ENCODE results near the gene RIC1.
A peak's percentile ranks its signal among the peaks of the same experiment; 100 is the strongest.
"Not testable (repeated sequence)": the region's sequence is repeated elsewhere in the genome, so short reads cannot be mapped to it uniquely, and the experiment has no call there.

RIC1 gene

DNA sequence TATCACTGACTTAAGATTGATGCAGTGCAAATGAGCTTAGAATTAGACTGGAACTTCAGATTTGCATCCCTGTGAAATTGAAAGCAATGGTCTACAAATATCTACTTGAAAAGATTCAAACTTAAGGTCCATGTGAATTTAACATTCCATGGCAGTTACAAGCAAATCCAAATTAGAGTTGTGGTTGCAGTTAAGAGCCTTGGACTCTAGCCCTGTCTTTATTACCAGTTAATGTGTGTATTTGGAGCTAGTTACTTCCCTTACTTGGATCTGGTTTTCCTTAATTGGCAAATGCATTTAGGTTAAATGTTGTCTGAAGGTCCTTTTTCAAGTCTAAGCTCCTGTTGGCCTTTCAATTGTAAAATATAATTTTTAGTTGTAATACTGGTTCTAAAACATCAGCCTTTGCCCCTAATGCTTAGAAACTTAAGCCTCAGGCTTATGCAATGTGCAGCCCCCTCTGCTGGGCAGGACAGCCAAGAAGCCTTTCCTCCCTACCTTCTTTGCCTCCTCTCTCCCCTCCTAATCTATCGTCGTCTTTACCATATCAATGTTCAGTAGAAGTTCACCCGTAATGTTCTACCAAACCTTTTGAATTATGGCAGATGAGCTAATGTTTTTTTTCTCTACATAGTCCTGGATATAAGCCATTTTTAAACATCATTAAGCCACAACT, 144.6 kb downstream of the RIC1 start:
- Mint-ChIP-seq H3K27me3 (no peaks in the 10 kb centered on the region), H3K27ac (no peak overlapping the region), H3K4me3 (no peak overlapping the region), H3K36me3 (peaks cover 44% of the 10 kb centered on the region), H3K9me3 (peaks cover 5% of the 10 kb centered on the region), H3K4me1 (peaks cover 3% of the 10 kb centered on the region)

DNA sequence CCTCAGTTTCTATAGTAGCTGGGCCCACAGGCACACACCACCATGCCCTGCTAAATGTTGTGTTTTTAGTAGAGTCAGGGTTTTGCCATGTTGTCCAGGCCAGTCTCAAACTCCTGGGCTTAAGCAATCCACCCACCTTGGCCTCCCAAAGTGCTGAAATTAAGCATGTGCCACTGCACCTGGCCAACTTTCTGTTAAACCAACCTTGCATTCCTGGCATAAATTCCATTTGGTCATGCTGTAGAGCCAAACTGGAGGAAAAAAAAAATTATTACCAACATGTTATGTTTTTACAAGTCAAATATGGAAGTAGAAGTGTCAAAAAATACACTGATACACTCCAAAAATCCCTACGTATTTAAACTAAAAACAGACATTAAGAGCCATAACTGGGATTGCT, 149.9 kb downstream of the RIC1 start:
- Mint-ChIP-seq H3K27me3 (no peaks in the 10 kb centered on the region), H3K27ac (no peak overlapping the region)

GRCh38 chr9:5779705-5780218, 150.9 kb downstream of the RIC1 start:
- not testable (repeated sequence) for H3K4me1 Mint-ChIP-seq, H3K27ac Mint-ChIP-seq, H3K4me3 Mint-ChIP-seq, H3K27me3 Mint-ChIP-seq
- Mint-ChIP-seq H3K36me3 (peaks cover 61% of the 10 kb centered on the region), H3K9me3 (peaks cover 19% of the 10 kb centered on the region)

More for the DNA sequence above, 149.9 kb downstream of the RIC1 start:
- no peak overlapping the region for H3K4me3 Mint-ChIP-seq
- H3K4me1 Mint-ChIP-seq = no peaks in the 10 kb centered on the region
- peaks cover 19% of the 10 kb centered on the region for H3K9me3 Mint-ChIP-seq
- peaks cover 64% of the 10 kb centered on the region for H3K36me3 Mint-ChIP-seq

DNA sequence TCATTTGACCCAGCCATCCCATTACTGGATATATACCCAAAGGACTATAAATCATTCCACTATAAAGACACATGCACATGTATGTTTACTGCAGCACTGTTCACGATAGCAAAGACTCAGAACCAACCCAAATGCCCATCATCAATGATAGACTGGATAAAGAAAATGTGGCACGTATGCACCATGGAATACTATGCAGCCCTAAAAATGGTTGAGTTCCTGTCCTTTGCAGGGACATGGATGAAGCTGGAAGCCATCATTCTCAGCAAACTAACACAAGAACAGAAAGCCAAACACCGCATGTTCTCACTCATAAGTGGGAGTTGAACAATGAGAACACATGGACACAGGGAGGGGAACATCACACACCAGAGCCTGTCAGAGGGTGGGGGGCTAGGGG, 154.5 kb downstream of the RIC1 start:
- not testable (repeated sequence) for H3K27me3 Mint-ChIP-seq, H3K27ac Mint-ChIP-seq, H3K4me3 Mint-ChIP-seq
- peaks cover 15% of the 10 kb centered on the region for H3K9me3 Mint-ChIP-seq
- H3K4me1 Mint-ChIP-seq = peaks cover 12% of the 10 kb centered on the region
- H3K36me3 Mint-ChIP-seq = peaks cover 64% of the 10 kb centered on the region

DNA sequence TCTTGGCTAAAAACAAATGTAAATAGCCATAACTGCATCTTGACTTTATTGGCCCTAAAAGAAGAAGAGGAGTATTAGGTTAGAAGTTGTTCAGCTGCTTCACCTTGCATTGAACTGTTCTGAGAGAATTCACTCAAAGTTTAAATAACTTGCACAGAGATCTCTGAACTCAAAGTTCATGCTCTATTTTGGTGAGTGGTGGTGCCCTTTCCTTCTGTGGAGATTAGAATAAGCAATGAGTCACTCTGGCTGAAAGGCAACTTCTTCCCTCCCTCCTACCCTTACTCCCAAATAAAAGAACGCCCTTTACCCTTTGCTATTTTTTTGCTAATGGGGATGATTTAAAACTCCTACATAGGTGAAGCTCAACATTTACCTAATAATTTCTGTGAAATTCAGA, 155.1 kb downstream of the RIC1 start:
- H3K27me3 Mint-ChIP-seq = no peaks in the 10 kb centered on the region
- peaks cover 63% of the 10 kb centered on the region for H3K36me3 Mint-ChIP-seq
- no peak overlapping the region for H3K4me3 Mint-ChIP-seq
- H3K9me3 Mint-ChIP-seq = peaks cover 11% of the 10 kb centered on the region
- H3K27ac Mint-ChIP-seq = no peak overlapping the region
- H3K4me1 Mint-ChIP-seq = peaks cover 18% of the 10 kb centered on the region

DNA sequence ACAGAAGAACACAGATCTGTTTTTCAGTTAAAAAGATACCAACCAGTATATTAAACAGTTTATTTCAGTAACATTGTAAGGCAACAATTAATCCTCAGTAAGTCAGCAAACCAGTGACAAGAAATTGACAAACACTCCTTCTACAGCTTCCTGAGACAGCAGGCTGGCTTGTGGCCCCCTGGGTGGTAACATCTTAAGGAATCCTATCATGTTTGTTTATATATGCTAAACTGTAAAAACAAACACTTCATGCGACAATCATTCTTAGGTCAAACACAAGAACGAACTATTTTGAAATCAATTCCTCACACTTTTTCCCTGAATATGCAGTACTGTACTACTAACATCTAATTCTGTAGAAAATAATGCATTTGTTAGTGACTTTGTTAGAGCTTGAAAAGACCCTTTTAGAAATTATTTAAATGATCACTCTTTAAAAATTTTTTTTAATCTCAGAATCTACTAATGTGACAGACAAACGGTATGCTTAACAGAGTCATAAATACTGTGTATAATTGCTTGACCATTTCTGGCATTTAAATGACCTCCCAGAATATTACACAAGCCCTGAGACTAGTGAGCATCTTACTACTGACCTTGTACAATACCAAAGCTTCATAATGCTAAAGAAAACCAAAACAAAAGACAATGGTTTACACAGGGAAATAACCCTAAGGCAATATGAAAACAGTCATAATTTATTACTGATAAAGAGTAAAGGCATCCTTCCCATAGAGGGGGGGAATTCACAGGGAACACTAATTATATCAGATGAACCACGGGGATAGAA, 155.8 kb downstream of the RIC1 start:
- peaks cover 19% of the 10 kb centered on the region for H3K4me1 Mint-ChIP-seq
- no peak overlapping the region for H3K4me3 Mint-ChIP-seq
- peak overlapping the region; percentile 24 for H3K27ac Mint-ChIP-seq
- peaks cover 65% of the 10 kb centered on the region for H3K36me3 Mint-ChIP-seq
- peaks cover 11% of the 10 kb centered on the region for H3K9me3 Mint-ChIP-seq
- no peaks in the 10 kb centered on the region for H3K27me3 Mint-ChIP-seq

DNA sequence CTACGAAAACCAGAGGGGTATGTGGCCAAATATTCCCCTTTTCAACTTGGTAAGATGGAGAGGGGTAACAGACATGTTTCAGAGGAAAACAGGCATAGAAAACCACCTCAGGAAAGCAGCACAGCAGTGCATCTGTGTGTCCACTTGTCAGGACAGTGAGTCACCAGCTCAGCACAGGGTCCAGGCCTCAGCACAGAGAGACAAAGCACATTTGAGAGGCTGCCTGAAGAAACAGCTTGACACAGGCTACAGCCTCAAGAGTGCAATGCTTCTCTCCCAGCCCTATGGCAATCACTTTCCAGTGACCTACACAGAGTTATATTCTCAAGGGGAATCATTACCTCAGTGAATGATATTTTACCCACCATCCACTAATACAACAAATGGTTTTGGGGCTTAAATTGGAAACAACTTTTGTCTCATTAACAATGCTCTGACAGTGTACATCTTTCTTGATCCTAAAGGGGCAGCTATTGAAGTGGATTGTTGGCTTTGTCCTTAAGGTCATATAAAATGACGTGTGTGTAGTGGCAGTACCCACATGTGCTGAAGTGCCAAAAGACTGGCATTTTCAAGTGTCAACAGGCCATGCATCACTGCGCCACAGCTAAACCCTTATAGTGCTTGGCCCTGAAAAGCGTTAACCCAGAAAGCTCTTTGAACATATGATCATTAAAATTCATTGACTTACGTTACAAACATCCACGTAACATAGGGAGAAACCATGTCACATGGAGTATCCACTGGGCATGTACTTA, 157.6 kb downstream of the RIC1 start:
- H3K4me1 Mint-ChIP-seq = peaks cover 33% of the 10 kb centered on the region
- H3K9me3 Mint-ChIP-seq = peaks cover 6% of the 10 kb centered on the region
- H3K36me3 Mint-ChIP-seq = peaks cover 61% of the 10 kb centered on the region
- no peak overlapping the region for H3K4me3 Mint-ChIP-seq
- H3K27ac Mint-ChIP-seq = peak overlapping the region; percentile 26
- H3K27me3 Mint-ChIP-seq = no peaks in the 10 kb centered on the region

DNA sequence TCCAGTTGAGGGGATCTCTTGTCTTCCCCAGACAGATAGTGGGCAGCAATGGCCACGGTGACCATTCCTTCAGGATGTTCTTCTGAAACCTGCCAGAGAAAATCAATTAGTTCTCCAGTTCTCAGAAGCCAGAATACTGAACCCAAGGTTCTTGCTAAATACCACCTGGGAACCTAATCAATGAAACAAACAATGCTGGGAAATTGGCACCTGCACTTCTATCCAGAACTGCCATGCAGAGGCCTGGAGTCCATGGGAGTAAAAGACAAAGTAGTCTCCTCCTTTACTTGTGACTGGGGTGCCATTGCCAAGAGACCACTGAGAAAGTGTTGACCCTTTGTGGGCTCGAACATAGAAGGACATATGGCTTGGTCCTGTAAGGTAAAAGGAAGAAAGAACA, 158.3 kb downstream of the RIC1 start:
- Mint-ChIP-seq H3K36me3 (peaks cover 61% of the 10 kb centered on the region), H3K9me3 (peaks cover 6% of the 10 kb centered on the region), H3K4me1 (peaks cover 40% of the 10 kb centered on the region), H3K4me3 (no peak overlapping the region), H3K27ac (peak overlapping the region; percentile 70), H3K27me3 (no peaks in the 10 kb centered on the region)

- Mint-ChIP-seq H3K27ac (peak overlapping the region; percentile 86), H3K9me3 (peaks cover 5% of the 10 kb centered on the region), H3K4me1 (peaks cover 45% of the 10 kb centered on the region), H3K4me3 (no peak overlapping the region), H3K27me3 (no peaks in the 10 kb centered on the region), H3K36me3 (peaks cover 55% of the 10 kb centered on the region)
These were observed 158.9 kb downstream of the RIC1 start for GRCh38 chr9:5787759-5788302.

GRCh38 chr9:5789489-5789888, 160.6 kb downstream of the RIC1 start:
- H3K36me3 Mint-ChIP-seq = peaks cover 46% of the 10 kb centered on the region
- peak overlapping the region; percentile 51 for H3K27ac Mint-ChIP-seq
- H3K4me1 Mint-ChIP-seq = peaks cover 62% of the 10 kb centered on the region
- no peaks in the 10 kb centered on the region for H3K9me3 Mint-ChIP-seq
- no peak overlapping the region for H3K4me3 Mint-ChIP-seq
- H3K27me3 Mint-ChIP-seq = no peaks in the 10 kb centered on the region

DNA sequence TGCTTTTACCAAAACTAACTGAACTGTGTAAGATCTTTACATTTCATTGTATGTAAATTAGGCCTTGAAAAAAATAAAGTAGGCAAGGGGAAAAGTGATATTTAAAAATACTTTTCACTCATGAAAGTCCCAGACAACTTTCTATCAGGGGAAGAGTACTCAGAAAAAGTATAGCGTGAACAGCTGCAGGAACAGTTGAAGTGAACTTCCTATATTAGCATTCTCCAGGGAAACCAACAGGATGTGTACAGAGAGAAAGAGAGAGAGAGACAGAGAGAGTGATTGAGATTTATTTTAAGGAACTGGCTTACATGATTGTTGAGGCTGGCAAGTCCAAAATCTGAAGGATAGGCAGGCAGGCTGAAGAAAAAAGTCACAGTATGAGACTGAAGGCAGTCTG, 162.0 kb downstream of the RIC1 start:
- Mint-ChIP-seq H3K9me3 (no peaks in the 10 kb centered on the region), H3K4me3 (no peak overlapping the region), H3K4me1 (peaks cover 73% of the 10 kb centered on the region), H3K36me3 (peaks cover 42% of the 10 kb centered on the region), H3K27ac (peak overlapping the region; percentile 38), H3K27me3 (no peaks in the 10 kb centered on the region)

- H3K27ac Mint-ChIP-seq = peak overlapping the region; percentile 73
- H3K36me3 Mint-ChIP-seq = peaks cover 40% of the 10 kb centered on the region
- H3K4me1 Mint-ChIP-seq = peaks cover 80% of the 10 kb centered on the region
- H3K4me3 Mint-ChIP-seq = no peak overlapping the region
- no peaks in the 10 kb centered on the region for H3K9me3 Mint-ChIP-seq
- no peaks in the 10 kb centered on the region for H3K27me3 Mint-ChIP-seq
These were observed 163.0 kb downstream of the RIC1 start for GRCh38 chr9:5791870-5792269.

DNA sequence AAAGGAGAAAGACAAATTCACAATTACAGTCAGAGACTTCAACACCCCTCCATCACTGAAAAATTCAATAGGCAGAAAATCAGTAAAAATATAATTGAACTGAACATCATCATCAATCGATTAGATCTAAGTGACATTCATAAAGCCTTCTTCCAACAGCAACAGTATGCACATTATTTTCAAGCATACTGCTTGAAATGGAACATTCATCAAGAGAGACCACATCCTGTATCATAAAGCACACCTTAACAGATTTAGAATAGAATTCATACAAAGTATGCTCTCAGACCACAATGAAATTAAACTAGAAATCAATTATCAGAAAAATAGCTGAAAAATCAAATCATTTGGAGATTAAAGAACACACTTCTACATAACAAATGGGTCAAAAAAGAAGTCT, 164.9 kb downstream of the RIC1 start:
- H3K4me1 Mint-ChIP-seq = peaks cover 68% of the 10 kb centered on the region
- H3K9me3 Mint-ChIP-seq = no peaks in the 10 kb centered on the region
- no peaks in the 10 kb centered on the region for H3K27me3 Mint-ChIP-seq
- peak overlapping the region; percentile 43 for H3K27ac Mint-ChIP-seq
- peaks cover 33% of the 10 kb centered on the region for H3K36me3 Mint-ChIP-seq
- peak overlapping the region; percentile 40 for H3K4me3 Mint-ChIP-seq

DNA sequence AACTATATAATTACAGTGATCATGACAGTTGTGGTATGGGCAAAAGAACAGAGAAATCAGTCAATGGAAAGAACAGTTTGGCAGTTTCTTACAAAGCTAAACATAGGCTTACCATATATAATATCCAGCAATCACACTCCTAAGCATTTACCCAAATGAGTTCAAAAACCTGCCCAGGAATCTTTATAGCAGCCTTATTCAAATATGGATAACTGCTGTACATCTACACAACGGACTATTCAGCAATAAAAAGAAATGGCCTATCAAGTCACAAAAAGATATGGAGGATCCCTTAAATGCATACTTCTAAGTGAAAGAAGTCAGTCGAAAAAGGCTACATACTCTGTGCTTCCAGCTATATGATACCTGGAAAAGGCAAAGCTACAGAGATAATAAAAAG, 167.4 kb downstream of the RIC1 start:
- Mint-ChIP-seq H3K27me3 (no peaks in the 10 kb centered on the region), H3K36me3 (peaks cover 19% of the 10 kb centered on the region), H3K27ac (peak overlapping the region; percentile 83), H3K9me3 (no peaks in the 10 kb centered on the region), H3K4me1 (peaks cover 73% of the 10 kb centered on the region), H3K4me3 (no peak overlapping the region)

DNA sequence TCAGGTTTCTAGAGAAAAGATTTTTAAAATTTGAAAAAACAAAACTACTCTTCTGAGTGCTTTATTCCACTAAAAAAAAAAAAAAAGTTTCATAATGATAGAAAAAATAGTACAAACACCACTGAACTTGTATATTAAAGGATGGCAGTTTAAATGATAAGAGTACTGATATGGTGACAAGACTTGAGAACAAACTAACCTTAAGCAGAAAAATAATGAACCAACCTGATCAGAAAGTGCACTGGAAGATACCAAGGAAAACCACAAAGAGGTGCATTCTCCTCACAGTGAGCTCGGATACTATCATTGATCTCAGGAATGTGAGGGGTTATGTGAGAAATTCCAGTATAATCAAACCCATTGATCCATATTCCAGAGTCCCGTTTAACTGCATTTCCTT, 169.7 kb downstream of the RIC1 start:
- peaks cover 52% of the 10 kb centered on the region for H3K4me1 Mint-ChIP-seq

More for the DNA sequence above, 169.7 kb downstream of the RIC1 start:
- Mint-ChIP-seq H3K27ac (peak overlapping the region; percentile 17), H3K4me3 (no peak overlapping the region), H3K36me3 (peaks cover 9% of the 10 kb centered on the region), H3K9me3 (no peaks in the 10 kb centered on the region), H3K27me3 (no peaks in the 10 kb centered on the region)
